Fibroblast of lung (primary cell): ENCODE data around the gene RPLP2.

Source experiments
- EZH2 ChIP-seq: IDR thresholded peaks from 2 replicates; pipeline ENCODE4 v1.5.1; 2012; ENCODE audit warnings: low read length, control low read depth, mild to moderate bottlenecking; ENCODE audit errors: missing control alignments
- TF ChIP-seq, protein P1 (sequence below), 2 donors: IDR thresholded peaks in 1 of 2; conservative IDR thresholded peaks in 1 of 2; 1 replicate in 1 of 2; 2 replicates in 1 of 2; pipeline ENCODE4 v1.5.1; 2011 to 2012; ENCODE audit warnings: low read length in 2 of 2, control low read depth in 1 of 2, inconsistent platforms in 1 of 2, low read depth in 1 of 2, mild to moderate bottlenecking in 1 of 2

- TF ChIP-seq EZH2 = no peak
- TF ChIP-seq, protein P1, sequence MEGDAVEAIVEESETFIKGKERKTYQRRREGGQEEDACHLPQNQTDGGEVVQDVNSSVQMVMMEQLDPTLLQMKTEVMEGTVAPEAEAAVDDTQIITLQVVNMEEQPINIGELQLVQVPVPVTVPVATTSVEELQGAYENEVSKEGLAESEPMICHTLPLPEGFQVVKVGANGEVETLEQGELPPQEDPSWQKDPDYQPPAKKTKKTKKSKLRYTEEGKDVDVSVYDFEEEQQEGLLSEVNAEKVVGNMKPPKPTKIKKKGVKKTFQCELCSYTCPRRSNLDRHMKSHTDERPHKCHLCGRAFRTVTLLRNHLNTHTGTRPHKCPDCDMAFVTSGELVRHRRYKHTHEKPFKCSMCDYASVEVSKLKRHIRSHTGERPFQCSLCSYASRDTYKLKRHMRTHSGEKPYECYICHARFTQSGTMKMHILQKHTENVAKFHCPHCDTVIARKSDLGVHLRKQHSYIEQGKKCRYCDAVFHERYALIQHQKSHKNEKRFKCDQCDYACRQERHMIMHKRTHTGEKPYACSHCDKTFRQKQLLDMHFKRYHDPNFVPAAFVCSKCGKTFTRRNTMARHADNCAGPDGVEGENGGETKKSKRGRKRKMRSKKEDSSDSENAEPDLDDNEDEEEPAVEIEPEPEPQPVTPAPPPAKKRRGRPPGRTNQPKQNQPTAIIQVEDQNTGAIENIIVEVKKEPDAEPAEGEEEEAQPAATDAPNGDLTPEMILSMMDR (conservative IDR thresholded peaks at IDR 0.05 in 1 of 2, IDR thresholded peaks at IDR 0.05 in 1 of 2; ENCODE audit: low read depth in 1 of 2, low read length in 2 of 2) = no peak
Observed at GRCh38 chr11:789943-790342, 19.8 kb upstream of the RPLP2 start, which contains the start of gene CEND1.
